Panc1 (cell line): ENCODE measurements around the gene PCSK5.

Source experiments
- POLR2AphosphoS5 ChIP-seq: IDR thresholded peaks from 2 replicates; pipeline ENCODE4 v1.6.1; 2012; ENCODE audit warnings: mild to moderate bottlenecking, low read depth, low read length, moderate library complexity
- REST ChIP-seq, 2 experiments: IDR thresholded peaks; 2 replicates each; pipeline ENCODE4 v1.6.1; 2011 to 2012; ENCODE audit warnings: low read depth in 2 of 2, control low read depth in 1 of 2, low read length in 1 of 2, mild to moderate bottlenecking in 1 of 2, moderate library complexity in 1 of 2; ENCODE audit not compliant: insufficient read depth in 1 of 2
- TF ChIP-seq, protein P1 (sequence below): fragments of 450-650 bp; IDR thresholded peaks from 2 replicates; pipeline ENCODE4 v1.5.1; 2017; ENCODE audit warnings: mild to moderate bottlenecking

DNA sequence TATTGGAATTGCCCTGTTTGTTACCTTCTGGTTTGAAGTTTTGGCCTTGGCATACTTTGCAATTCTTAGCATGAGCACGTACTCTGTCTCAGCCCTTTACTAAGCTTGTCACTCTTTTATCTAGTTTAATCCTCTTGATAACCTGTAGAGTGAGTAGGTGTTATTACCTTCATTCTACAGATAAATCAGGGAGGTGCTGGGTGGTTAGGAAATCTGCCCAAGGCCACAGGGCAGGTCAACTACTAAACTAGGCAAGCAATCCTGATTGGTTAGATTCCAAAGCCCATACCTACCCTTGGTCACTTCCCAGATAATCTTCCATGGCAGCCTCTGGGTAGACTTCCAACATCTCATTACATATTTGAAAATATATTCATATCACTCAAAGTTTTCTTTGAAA, 65.7 kb downstream of the PCSK5 start:
- TF ChIP-seq, protein P1, sequence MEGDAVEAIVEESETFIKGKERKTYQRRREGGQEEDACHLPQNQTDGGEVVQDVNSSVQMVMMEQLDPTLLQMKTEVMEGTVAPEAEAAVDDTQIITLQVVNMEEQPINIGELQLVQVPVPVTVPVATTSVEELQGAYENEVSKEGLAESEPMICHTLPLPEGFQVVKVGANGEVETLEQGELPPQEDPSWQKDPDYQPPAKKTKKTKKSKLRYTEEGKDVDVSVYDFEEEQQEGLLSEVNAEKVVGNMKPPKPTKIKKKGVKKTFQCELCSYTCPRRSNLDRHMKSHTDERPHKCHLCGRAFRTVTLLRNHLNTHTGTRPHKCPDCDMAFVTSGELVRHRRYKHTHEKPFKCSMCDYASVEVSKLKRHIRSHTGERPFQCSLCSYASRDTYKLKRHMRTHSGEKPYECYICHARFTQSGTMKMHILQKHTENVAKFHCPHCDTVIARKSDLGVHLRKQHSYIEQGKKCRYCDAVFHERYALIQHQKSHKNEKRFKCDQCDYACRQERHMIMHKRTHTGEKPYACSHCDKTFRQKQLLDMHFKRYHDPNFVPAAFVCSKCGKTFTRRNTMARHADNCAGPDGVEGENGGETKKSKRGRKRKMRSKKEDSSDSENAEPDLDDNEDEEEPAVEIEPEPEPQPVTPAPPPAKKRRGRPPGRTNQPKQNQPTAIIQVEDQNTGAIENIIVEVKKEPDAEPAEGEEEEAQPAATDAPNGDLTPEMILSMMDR, result no peak
- TF ChIP-seq POLR2AphosphoS5 (no peak), REST (IDR thresholded peaks at IDR 0.05; ENCODE audit: insufficient read depth in 1 of 2, low read depth in 2 of 2, low read length in 1 of 2) (no peak)
